ENCODE measurements around the gene SH3GLB2. TPM values are rescaled to one million over a fixed set of nuclear protein-coding genes. Genes with fewer than 3 reads are reported as not detected.
"Not testable (repeated sequence)": the region's sequence is repeated elsewhere in the genome, so short reads cannot be mapped to it uniquely, and the experiment has no call there.

SH3GLB2 gene
- total RNA-seq, 1 experiment from 2014 or later = 25.2 TPM

- DNase-seq (ENCODE audit: low read depth) = no peak
These were observed 13.5 kb downstream of the SH3GLB2 start for GRCh38 chr9:129014608-129015007.

DNA sequence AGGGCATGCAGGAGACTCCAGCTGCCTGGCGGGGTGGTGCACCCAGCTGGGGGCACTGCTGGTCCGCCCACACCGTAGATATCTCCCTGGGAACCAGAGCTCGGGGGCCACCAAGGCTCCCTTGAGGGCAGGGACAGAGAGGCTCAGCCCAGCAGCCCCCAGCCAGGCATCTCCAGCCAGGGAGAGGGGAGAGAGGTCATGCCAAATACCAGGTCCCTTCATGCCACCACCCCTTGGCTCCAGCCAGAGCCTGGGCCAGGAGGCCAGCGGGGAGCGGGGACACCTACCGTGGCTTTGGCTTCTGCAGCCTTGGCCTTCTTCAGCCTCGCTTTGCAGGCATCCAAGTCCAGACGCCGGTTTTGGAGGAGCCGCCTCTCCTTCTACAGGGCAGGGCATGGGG lies 14.0 kb downstream of the SH3GLB2 start:
- DNase-seq (ENCODE audit: low read depth) = no peak

DNA sequence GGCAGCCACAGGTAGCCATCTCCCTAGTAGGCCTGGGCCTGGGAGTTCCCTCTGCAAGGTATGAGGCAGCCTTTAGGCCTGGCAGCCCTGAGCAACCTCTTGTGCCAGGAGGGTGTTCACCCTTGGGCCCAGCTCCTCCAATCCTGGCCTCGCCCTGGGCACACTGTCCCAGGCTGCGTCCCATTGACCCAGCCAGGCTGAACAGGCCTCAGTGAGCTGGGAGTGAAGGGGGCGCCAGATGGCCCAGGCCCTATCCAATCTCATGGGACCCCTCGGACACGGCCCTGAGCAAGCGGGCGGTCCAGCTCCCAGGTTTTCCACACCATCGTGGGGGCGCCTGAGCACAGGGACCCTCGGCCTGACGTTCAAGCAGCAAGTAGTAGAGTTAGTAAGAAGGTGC lies 14.5 kb downstream of the SH3GLB2 start:
- no peak for DNase-seq (ENCODE audit: low read depth)

DNA sequence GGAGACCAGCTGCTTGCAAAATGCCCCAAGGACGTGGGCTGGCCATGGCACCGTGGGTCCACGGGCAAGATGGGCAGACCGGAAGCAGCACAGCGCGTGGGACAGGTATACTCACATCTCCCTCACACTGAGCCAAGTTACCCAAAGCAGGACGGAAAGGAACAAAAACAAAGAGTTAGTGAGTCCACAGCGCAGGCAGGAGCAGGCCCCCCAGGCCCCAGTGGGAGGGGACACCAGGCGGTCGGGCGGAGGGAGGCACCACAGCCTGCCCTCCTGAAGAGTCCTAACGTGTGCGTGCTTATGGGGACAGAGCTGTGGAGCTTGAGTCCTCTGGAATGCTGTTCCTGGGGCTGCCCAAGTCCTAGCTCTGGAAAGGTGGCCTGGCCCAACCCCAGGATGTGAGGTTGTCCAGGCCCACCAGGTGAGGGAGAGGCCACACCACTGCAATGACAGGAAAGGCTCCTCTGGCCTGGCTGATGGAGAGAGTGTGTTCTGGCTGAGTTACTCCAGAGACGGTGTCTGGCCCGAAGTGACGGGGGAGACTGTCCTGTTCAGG lies 15.2 kb downstream of the SH3GLB2 start:
- DNase-seq (ENCODE audit: low read depth) = no peak

DNA sequence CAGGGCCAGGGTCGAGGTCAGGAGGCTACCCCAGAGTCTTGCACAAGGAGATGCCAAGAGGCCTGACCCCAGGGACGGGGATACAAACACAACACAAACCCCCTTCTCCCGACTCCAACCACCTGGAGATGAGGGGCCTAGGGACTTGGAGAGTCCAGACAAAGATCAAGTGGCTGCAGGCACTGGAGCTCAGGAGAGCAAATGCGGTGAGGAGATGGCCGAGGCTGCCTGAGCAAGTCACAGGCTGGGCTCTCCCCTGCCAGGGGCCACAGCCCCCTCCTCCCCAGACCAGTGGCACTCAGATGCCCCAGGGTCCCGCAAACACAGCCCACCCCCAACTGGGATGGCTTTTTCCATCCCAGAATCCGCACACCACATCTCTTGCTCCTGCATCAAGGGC lies 15.8 kb downstream of the SH3GLB2 start:
- no peak for DNase-seq (ENCODE audit: low read depth)

DNA sequence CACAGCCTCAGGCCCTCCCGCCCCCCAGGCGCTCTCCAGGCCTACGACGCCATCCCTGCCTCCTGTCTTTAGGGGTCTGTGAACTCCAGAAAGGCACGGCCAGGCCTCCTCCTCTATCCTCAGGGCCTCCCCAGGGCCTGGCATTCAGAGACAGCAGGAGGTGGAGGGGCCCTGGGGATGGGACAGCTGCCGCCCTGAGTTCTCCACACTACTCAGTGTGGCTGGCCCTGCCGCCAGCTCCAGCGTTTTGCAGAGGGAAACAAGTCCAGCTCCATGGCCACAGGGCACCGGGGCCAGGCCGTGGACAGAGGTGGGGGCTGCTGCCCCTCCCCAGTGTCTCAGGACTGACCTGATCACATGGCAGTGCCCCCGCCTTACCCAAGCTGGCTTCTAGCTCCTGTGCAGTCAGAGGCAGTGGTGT lies 16.4 kb downstream of the SH3GLB2 start:
- no peak for DNase-seq (ENCODE audit: low read depth)

- DNase-seq (ENCODE audit: low read depth) = no peak
These were observed 17.0 kb downstream of the SH3GLB2 start for GRCh38 chr9:129011170-129011569.

DNA sequence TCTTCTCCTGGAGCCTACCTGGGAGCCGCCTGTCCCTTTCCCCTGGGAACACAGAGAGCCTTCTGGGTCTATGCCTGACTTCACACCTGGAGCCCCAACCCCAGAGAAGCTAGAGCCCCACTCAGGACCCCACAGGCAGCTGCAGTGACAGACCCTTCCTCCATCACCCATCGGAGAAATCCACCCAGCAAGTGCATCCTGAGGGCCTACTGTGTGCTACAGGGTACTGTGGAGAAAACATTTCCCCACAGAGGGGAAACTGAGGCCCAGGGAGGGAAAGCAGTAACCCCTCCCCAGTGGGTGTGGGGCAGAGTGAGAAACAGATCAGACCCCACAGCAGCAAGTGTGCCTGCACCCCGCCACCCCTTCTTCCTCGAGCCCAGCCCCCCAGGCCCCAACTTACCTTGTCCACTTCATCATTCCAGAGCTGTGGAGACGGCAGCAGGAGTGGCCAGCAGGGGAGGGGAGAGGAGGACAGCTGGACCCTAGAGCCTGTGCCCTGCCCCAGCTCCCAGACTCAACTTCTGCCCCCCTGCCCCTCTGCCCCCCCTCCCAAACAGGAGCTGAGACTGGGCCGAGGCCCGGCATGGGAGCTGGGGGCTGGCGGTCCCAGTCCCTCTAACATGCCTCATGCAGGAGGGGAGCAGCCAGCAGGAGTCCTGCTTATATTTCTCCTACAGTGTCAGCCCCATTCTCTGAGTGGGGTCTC lies 17.7 kb downstream of the SH3GLB2 start:
- DNase-seq (ENCODE audit: low read depth) = no peak

DNA sequence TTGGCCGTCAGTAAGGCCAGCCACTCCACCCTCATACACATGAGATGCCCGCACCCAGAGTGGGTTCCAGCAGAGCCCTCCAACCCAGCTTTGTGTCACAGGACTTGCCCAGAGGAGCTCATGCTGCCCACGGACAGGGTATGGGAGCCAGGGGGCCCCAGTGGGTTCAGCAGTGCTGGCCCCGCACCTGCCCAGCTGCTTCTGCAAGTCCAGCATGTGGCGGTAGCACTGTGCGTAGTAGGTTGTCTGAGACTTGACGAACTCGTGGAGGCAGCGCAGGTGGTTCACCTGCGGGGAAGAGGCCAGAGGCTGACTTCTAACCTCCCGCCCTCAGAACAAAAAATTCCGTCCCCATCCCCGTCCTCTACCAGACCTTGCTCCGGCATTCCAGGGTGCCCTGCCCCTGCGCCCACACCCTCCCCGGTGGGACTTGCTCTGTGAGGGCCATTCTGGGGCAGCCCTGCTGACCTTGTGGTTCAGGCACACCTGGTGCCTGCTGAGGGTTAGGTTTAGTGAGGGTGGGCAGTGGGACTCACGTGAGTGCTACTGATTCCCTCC lies 18.5 kb downstream of the SH3GLB2 start:
- no peak for DNase-seq (ENCODE audit: low read depth)

- no peak for DNase-seq (ENCODE audit: low read depth)
These were observed 19.0 kb downstream of the SH3GLB2 start for GRCh38 chr9:129008986-129009583.

- no peak for DNase-seq (ENCODE audit: low read depth)
These were observed 19.6 kb downstream of the SH3GLB2 start for GRCh38 chr9:129008469-129008965.

- no peak for DNase-seq (ENCODE audit: low read depth)
These were observed 20.2 kb downstream of the SH3GLB2 start for GRCh38 chr9:129007766-129008468.

DNA sequence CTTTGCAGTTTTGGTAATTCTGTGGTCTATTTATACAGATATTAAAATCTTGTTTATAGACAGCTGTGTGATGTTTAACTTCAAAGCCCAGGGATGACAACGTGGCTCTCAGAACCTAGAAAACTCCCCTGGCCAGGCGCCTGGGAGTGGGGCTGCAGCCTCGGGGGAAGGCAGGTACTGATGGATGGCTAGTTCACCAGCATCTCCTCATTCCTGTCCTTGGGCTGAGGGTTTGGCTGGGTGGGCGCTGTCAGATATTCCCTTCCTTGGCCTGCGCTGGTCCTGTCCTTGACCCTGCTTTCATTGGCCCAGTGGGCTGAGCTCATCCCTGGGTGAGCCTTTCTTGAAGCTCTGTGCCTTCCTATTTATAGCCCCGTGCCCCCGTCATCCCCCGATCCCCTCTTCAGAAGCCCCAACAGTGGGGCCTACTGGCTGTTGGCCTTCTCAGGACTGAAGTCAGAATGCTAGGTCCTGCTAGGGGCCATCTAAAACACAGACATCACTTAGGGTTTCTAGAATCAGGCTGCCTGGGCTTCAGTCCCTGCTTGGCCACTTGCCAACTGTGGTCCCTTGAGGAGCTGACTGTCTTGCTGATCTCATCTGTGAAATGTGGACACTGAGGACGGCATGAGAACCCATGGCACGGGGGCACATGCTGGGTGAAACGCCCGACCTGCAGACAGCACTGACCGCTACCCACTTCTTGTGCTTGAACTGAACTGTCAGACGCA lies 20.9 kb downstream of the SH3GLB2 start:
- no peak for DNase-seq (ENCODE audit: low read depth)

- peak; percentile 52 for DNase-seq (ENCODE audit: low read depth)
These were observed 21.6 kb downstream of the SH3GLB2 start for GRCh38 chr9:129006328-129007034.

DNA sequence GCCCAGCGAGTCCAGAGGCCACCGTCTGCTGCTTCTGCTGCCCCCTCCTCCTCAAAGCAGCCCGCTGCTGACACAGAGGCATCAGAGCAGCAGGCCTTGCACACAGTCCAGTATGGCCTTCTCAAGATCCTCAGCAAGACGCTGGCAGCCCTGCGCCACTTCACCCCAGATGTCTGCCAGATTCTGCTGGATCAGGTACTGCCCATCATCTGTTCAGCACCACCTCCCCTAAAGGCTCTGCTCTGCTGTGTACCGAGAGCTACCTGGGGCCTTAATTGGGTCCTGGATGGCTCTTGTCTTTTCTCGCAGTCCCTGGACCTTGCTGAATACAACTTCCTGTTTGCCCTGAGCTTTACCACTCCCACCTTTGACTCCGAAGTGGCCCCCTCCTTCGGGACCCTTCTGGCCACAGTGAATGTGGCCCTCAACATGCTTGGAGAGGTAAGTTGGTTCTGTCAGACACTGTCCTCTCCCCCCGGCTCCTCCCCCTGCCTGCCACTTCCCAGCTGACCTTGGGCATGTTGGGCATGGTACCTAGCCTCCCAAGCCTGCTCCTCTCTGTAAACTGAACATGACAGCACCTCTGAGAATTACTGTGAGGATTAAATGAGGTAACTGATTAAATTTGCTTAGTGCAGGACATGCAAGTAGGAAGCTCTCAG lies 22.7 kb downstream of the SH3GLB2 start:
- DNase-seq (ENCODE audit: low read depth) = no peak

DNA sequence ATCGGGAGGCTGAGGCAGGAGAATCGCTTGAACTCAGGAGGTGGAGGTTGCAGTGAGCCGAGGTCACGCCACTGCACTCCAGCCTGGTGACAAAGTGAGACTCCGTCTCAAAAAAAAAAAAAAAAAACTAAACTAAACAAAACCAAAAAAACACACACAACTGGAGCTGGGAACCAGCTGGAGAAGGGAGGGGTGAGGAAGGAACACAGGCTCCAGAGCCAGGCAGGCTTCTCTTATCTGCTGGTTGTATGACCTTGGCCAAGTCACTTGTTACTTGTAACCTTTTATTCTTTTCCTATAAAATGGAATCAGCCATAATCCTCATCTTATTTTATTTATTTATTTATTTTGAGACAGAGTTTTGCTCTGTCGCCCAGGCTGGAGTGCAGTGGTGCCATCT lies 24.0 kb downstream of the SH3GLB2 start:
- DNase-seq (ENCODE audit: low read depth) = not testable (repeated sequence)

DNA sequence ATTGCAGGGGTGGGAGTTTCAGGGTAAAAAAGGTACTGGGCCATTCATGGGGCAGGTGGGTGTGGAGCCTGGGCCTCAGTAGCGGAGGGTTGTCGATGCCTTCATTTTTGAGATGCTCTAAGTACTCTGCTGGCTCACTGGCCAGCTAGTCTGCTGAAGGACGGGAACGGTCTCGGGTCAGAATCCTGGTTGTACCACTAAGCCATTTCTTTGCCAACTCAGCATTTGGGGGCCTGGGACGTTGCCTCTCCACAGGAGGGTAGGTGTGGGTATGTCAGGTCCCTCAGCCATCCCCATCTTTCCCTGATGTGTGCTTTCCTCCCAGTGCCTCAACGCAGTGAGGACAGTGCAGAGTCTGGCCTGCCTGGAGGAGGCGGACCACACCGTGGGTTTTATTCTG lies 25.1 kb downstream of the SH3GLB2 start:
- no peak for DNase-seq (ENCODE audit: low read depth)

DNA sequence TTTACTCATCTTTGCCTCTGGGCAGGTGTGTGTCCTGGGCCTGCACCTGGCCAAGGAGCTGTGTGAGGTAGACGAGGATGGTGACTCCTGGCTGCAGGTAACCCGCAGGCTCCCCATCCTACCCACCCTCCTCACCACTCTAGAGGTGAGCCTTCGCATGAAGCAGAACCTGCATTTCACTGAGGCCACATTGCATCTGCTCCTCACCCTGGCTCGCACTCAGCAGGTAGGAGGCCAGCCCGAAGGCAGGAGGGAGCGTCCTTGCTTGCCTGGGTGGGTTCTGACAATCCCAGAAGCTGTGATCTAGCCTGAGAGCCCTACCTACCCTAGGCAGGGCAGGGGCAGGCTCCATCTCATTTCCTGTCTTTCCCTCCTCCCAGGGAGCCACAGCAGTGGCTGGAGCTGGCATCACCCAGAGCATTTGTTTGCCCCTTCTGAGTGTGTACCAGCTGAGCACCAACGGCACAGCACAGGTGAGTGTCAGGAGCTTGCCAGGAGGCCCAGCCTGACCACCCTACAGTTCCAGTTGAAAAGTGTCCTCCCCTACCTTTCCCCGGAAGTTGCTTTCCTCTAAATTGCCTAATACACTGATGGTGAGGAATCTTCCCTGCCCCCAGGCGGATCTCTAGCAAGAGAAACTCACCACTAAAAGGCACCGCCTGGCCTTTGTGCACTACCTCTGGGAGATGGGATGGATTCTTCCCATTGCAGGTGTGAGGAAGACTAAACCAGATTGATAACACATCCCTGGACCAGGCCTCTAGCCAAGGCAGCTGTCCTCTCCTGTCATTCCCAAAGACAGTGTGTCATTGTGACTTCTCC lies 26.4 kb downstream of the SH3GLB2 start:
- no peak for DNase-seq (ENCODE audit: low read depth)

GRCh38 chr9:128999581-129000206 lies 28.4 kb downstream of the SH3GLB2 start:
- no peak for DNase-seq (ENCODE audit: low read depth)
